PFSK-1 (cell line): Measurements from ENCODE around the gene PODXL2.

Experiments
- FOXP2 ChIP-seq: optimal IDR thresholded peaks from 2 replicates; pipeline ENCODE3; 2011; ENCODE audit warnings: borderline replicate concordance, control low read depth, inconsistent platforms; ENCODE audit not compliant: insufficient read depth; ENCODE audit errors: extremely low read length, extremely low read depth
- POLR2AphosphoS5 ChIP-seq: IDR thresholded peaks from 2 replicates; pipeline ENCODE4 v1.6.1; 2012; ENCODE audit warnings: low read depth, mild to moderate bottlenecking, control low read depth, low read length, moderate library complexity
- REST ChIP-seq, 2 experiments: IDR thresholded peaks; 2 replicates each; pipeline versions ENCODE4 v1.6.1 to v1.8.0; 2011 to 2012; ENCODE audit warnings: low read depth in 2 of 2, low read length in 2 of 2, control low read depth in 1 of 2, inconsistent platforms in 1 of 2, mild to moderate bottlenecking in 1 of 2, moderate library complexity in 1 of 2; ENCODE audit not compliant: insufficient read depth in 1 of 2
- SIN3A ChIP-seq: IDR thresholded peaks from 2 replicates; pipeline ENCODE4 v1.6.1; 2012; ENCODE audit warnings: mild to moderate bottlenecking, low read length, moderate library complexity, borderline replicate concordance; ENCODE audit not compliant: insufficient read depth
- TAF1 ChIP-seq: IDR thresholded peaks from 2 replicates; pipeline ENCODE4 v1.6.1; 2012; ENCODE audit warnings: low read length, control low read depth, borderline replicate concordance; ENCODE audit not compliant: insufficient read depth

The PODXL2 gene

GRCh38 chr3:127645371-127646015, 16.5 kb downstream of the PODXL2 start:
- TF ChIP-seq POLR2AphosphoS5, result no peak
- TF ChIP-seq FOXP2, result no peak
- TF ChIP-seq REST (IDR thresholded peaks at IDR 0.05; ENCODE audit: insufficient read depth in 1 of 2, low read depth in 2 of 2, low read length in 2 of 2), result no peak
- TF ChIP-seq SIN3A, result no peak
- no peak for TF ChIP-seq TAF1

GRCh38 chr3:127646501-127647046, 17.6 kb downstream of the PODXL2 start:
- TF ChIP-seq SIN3A (no peak), REST (IDR thresholded peaks at IDR 0.05; ENCODE audit: insufficient read depth in 1 of 2, low read depth in 2 of 2, low read length in 2 of 2) (no peak), TAF1 (no peak), POLR2AphosphoS5 (no peak), FOXP2 (no peak)

- no peak for TF ChIP-seq SIN3A
- TF ChIP-seq TAF1, result no peak
- no peak for TF ChIP-seq FOXP2
- no peak for TF ChIP-seq REST (IDR thresholded peaks at IDR 0.05; ENCODE audit: insufficient read depth in 1 of 2, low read depth in 2 of 2, low read length in 2 of 2)
- TF ChIP-seq POLR2AphosphoS5, result no peak
Observed at GRCh38 chr3:127647166-127647844, 18.3 kb downstream of the PODXL2 start.

GRCh38 chr3:127647845-127648204, 18.8 kb downstream of the PODXL2 start:
- TF ChIP-seq FOXP2, result no peak
- TF ChIP-seq POLR2AphosphoS5, result no peak
- TF ChIP-seq REST (IDR thresholded peaks at IDR 0.05; ENCODE audit: insufficient read depth in 1 of 2, low read depth in 2 of 2, low read length in 2 of 2), result no peak
- TF ChIP-seq TAF1, result no peak
- TF ChIP-seq SIN3A, result no peak
